ENCODE results near the gene CASQ1. TPM values are rescaled to one million over a fixed set of nuclear protein-coding genes. Genes with fewer than 3 reads are reported as not detected.

CASQ1 gene
- total and polyA plus RNA-seq, 2 donors (not counting 1 experiment from before 2014, with no cell fraction given): not detected

GRCh38 chr1:160239582-160240299 lies 49.4 kb downstream of the CASQ1 start:
- TF ChIP-seq EZH2 (IDR thresholded peaks at IDR 0.05; ENCODE audit: borderline replicate concordance, insufficient read depth, low read depth, low read length, poor library complexity, severe bottlenecking): no peak
- TF ChIP-seq CTCF (IDR thresholded peaks at IDR 0.05): no peak
- ChIA-PET CTCF (interaction anchor here (0.6 to 5.4 kb wide), 5 partner anchors 12 to 154 kb away, joined by 3 to 30 read pairs (median 4); no protein-coding TSS in a partner anchor), POLR2A (no interaction called here)
- no peak overlapping the region for H3K4me3 Mint-ChIP-seq
- Histone ChIP-seq H3K9me3 (ENCODE audit: control extremely low read depth in 1 of 3, control insufficient read depth in 2 of 3, insufficient read depth in 1 of 3, low read length in 2 of 3) (no peaks in the 10 kb centered on the region), H3K4me3 (ENCODE audit: control extremely low read depth in 1 of 5, extremely low read depth in 1 of 5, insufficient read depth in 1 of 5, low read depth in 2 of 5, low read length in 4 of 5) (no peak overlapping the region), H3K4me2 (replicated peaks; ENCODE audit: low read depth, low read length, poor library complexity, severe bottlenecking) (no peak overlapping the region), H3K27ac (ENCODE audit: low read length in 2 of 2) (no peak overlapping the region), H3K27me3 (replicated peaks in 1 of 4; ENCODE audit: control extremely low read depth in 1 of 4, control insufficient read depth in 3 of 4, insufficient read depth in 4 of 4, low read length in 3 of 4) (no peaks in the 10 kb centered on the region), H3K9ac (ENCODE audit: low read length) (no peak overlapping the region), H3K79me2 (ENCODE audit: control insufficient read depth, insufficient read depth, low read length) (peaks cover 21% of the 10 kb centered on the region), H3K36me3 (replicated peaks in 1 of 2; ENCODE audit: control extremely low read depth in 1 of 2, control insufficient read depth in 1 of 2, extremely low read depth in 1 of 2, insufficient read depth in 2 of 2, low read length in 1 of 2) (peaks cover 38 to 76% of the 10 kb centered on the region in 2 experiments), H4K20me1 (ENCODE audit: control insufficient read depth, insufficient read depth, low read length, poor library complexity, severe bottlenecking) (peaks cover 6% of the 10 kb centered on the region), H3K4me1 (ENCODE audit: control insufficient read depth in 2 of 2, insufficient read depth in 2 of 2, low read length in 2 of 2) (peaks cover 8 to 10% of the 10 kb centered on the region in 2 donors), H2AFZ (ENCODE audit: insufficient read depth, low read depth, low read length, poor library complexity, severe bottlenecking) (no peak overlapping the region)
- intact Hi-C loops (cut with micrococcal nuclease): no loop called here
- H3K27ac Mint-ChIP-seq: no peak overlapping the region
- ATAC-seq (ENCODE audit: low read depth) (no peak), DNase-seq (no peak)
- WGBS (ENCODE audit: insufficient coverage): 99% methylated on average over 24 of the region's 24 CpGs
- no peaks in the 10 kb centered on the region for H3K9me3 Mint-ChIP-seq (ENCODE audit: insufficient read depth)
- H3K4me1 Mint-ChIP-seq: peaks cover 11% of the 10 kb centered on the region
- H3K27me3 Mint-ChIP-seq: no peaks in the 10 kb centered on the region

- H3K4me1 ChIP-seq (ENCODE audit: control insufficient read depth in 2 of 2, insufficient read depth in 2 of 2, low read length in 2 of 2): no peaks in the 10 kb centered on the region
- no peaks in the 10 kb centered on the region for H3K27me3 ChIP-seq (replicated peaks in 1 of 4; ENCODE audit: control extremely low read depth in 1 of 4, control insufficient read depth in 3 of 4, insufficient read depth in 4 of 4, low read length in 3 of 4)
- no peak overlapping the region for H2AFZ ChIP-seq (ENCODE audit: insufficient read depth, low read depth, low read length, poor library complexity, severe bottlenecking)
- intact Hi-C loops (cut with micrococcal nuclease): no loop called here
- ChIA-PET POLR2A (interaction anchor here (0.6 kb wide), 1 partner anchor 1092 kb away, joined by 3 read pairs; no protein-coding TSS in a partner anchor), CTCF (interaction anchor here (1.4 to 2.0 kb wide), 2 partner anchors 8 to 47 kb away, joined by 6 to 9 read pairs; no protein-coding TSS in a partner anchor)
- no peak overlapping the region for H3K4me3 ChIP-seq (ENCODE audit: control extremely low read depth in 1 of 5, extremely low read depth in 1 of 5, insufficient read depth in 1 of 5, low read depth in 2 of 5, low read length in 4 of 5)
- peaks cover 61% of the 10 kb centered on the region for H3K79me2 ChIP-seq (ENCODE audit: control insufficient read depth, insufficient read depth, low read length)
- Mint-ChIP-seq H3K9me3 (ENCODE audit: insufficient read depth) (no peaks in the 10 kb centered on the region), H3K4me3 (no peak overlapping the region), H3K27ac (no peak overlapping the region), H3K4me1 (peaks cover 4% of the 10 kb centered on the region), H3K27me3 (no peaks in the 10 kb centered on the region)
- H3K4me2 ChIP-seq (replicated peaks; ENCODE audit: low read depth, low read length, poor library complexity, severe bottlenecking): no peak overlapping the region
- H3K36me3 ChIP-seq (replicated peaks in 1 of 2; ENCODE audit: control extremely low read depth in 1 of 2, control insufficient read depth in 1 of 2, extremely low read depth in 1 of 2, insufficient read depth in 2 of 2, low read length in 1 of 2): peaks cover 27 to 45% of the 10 kb centered on the region in 2 experiments
- DNase-seq (no peak), ATAC-seq (ENCODE audit: low read depth) (no peak)
- no peak overlapping the region for H3K27ac ChIP-seq (ENCODE audit: low read length in 2 of 2)
- H4K20me1 ChIP-seq (ENCODE audit: control insufficient read depth, insufficient read depth, low read length, poor library complexity, severe bottlenecking): peaks cover 20% of the 10 kb centered on the region
- TF ChIP-seq CTCF (IDR thresholded peaks at IDR 0.05): no peak
- TF ChIP-seq EZH2 (IDR thresholded peaks at IDR 0.05; ENCODE audit: borderline replicate concordance, insufficient read depth, low read depth, low read length, poor library complexity, severe bottlenecking): no peak
- no peaks in the 10 kb centered on the region for H3K9me3 ChIP-seq (ENCODE audit: control extremely low read depth in 1 of 3, control insufficient read depth in 2 of 3, insufficient read depth in 1 of 3, low read length in 2 of 3)
- no peak overlapping the region for H3K9ac ChIP-seq (ENCODE audit: low read length)
Observed at GRCh38 chr1:160243767-160244166, 53.4 kb downstream of the CASQ1 start.

All from B cell (primary cell).